OCI-LY7 (cell line): ENCODE measurements around the gene PCYT1B. TPM values are rescaled to one million over a fixed set of nuclear protein-coding genes. Genes with fewer than 3 reads are reported as not detected.

Experiments used
- BruUV-seq: library from RNA; stranded (reverse); fragments of 400-500 nt; replicated peaks from 2 replicates; lab custom pipeline; 2021; lab: Mats Ljungman, UMichigan
- CTCF ChIA-PET: fragments of 300-600 bp; sonication (Branson Sonifier 250); formaldehyde crosslinking; loops from one replicate; lab custom pipeline; 2022; ENCODE audit warnings: antibody characterized with exemption; ENCODE audit not compliant: unreplicated experiment; lab: Charles Lee
- POLR2A ChIA-PET: fragments of 300-600 bp; sonication (Branson Sonifier 250); formaldehyde crosslinking; loops from one replicate; lab custom pipeline; 2022; ENCODE audit warnings: antibody characterized with exemption; lab: Charles Lee
- DNase-seq: peaks from one replicate; pipeline ENCODE4 v3.0.0-alpha.2; 2015; ENCODE audit warnings: low spot score
- H2AFZ ChIP-seq: fragments of 200-600 bp; sonication (generic), shearing (Covaris generic); 2 replicates; pipeline ENCODE4 v1.6.1; 2014; ENCODE audit warnings: mild to moderate bottlenecking, antibody characterized with exemption, low read length, moderate library complexity
- H3K27ac ChIP-seq: fragments of 200-600 bp; sonication (generic); 2 replicates; pipeline ENCODE4 v1.5.1; 2014; ENCODE audit warnings: mixed run types, low read depth, mild to moderate bottlenecking, moderate library complexity, low read length, inconsistent platforms; ENCODE audit not compliant: poor library complexity, severe bottlenecking
- H3K36me3 ChIP-seq: fragments of 200-600 bp; sonication (generic); 2 replicates; pipeline ENCODE4 v1.6.1; 2014; ENCODE audit warnings: mild to moderate bottlenecking, antibody characterized with exemption, low read length, moderate library complexity, mixed read lengths; ENCODE audit not compliant: insufficient read depth
- H3K4me1 ChIP-seq: fragments of 200-600 bp; sonication (generic); 2 replicates; pipeline ENCODE4 v1.5.1; 2014; ENCODE audit warnings: mild to moderate bottlenecking, low read length; ENCODE audit not compliant: insufficient read depth, poor library complexity, severe bottlenecking
- H3K4me2 ChIP-seq: fragments of 200-600 bp; sonication (generic); 2 replicates; pipeline ENCODE4 v1.6.1; 2014; ENCODE audit warnings: mild to moderate bottlenecking, low read length
- H3K4me3 ChIP-seq: fragments of 200-600 bp; sonication (generic); 2 replicates; pipeline ENCODE4 v1.5.1; 2014; ENCODE audit warnings: mild to moderate bottlenecking, low read depth, low read length; ENCODE audit not compliant: poor library complexity, severe bottlenecking
- H3K79me2 ChIP-seq: fragments of 200-600 bp; sonication (generic); 2 replicates; pipeline ENCODE4 v1.6.1; 2016; ENCODE audit warnings: low read depth, mild to moderate bottlenecking, low read length, moderate library complexity, mixed read lengths; ENCODE audit not compliant: insufficient read depth
- H3K9me2 ChIP-seq: fragments of 200-600 bp; sonication (generic); 2 replicates; pipeline ENCODE4 v1.6.1; 2016; ENCODE audit warnings: mild to moderate bottlenecking, low read length, mixed read lengths; ENCODE audit not compliant: insufficient read depth
- H3K9me3 ChIP-seq: fragments of 200-600 bp; sonication (generic); 2 replicates; pipeline ENCODE4 v1.6.1; 2014; ENCODE audit warnings: mild to moderate bottlenecking, mixed run types, low read length, mixed read lengths
- H4K20me1 ChIP-seq: fragments of 200-600 bp; sonication (generic); 2 replicates; pipeline ENCODE4 v1.6.1; 2014; ENCODE audit warnings: mild to moderate bottlenecking, antibody characterized with exemption, low read length, moderate library complexity, mixed read lengths; ENCODE audit not compliant: insufficient read depth
- CTCF ChIP-seq: fragments of 200-600 bp; sonication (generic); conservative IDR thresholded peaks from 2 replicates; pipeline ENCODE4 v1.5.1; 2014; ENCODE audit warnings: mild to moderate bottlenecking, antibody characterized with exemption, low read length, moderate library complexity, mixed read lengths
- EZH2phosphoT487 ChIP-seq: fragments of 200-600 bp; sonication (generic); IDR thresholded peaks from 2 replicates; pipeline ENCODE4 v1.6.1; 2018; ENCODE audit warnings: low read depth, borderline replicate concordance, mild to moderate bottlenecking, mixed run types, antibody characterized with exemption, low read length, moderate library complexity, mixed read lengths
- intact Hi-C: fragments of 100-400 bp; cut with micrococcal nuclease; formaldehyde crosslinking; loops from one replicate; pipeline ENCODE4 v1.10.0; 2022; ENCODE audit not compliant: unreplicated experiment
- total RNA-seq, 2 experiments: library from RNA; depleted of rRNA in 1 of 2; stranded (reverse); fragments of >200 nt in 1 of 2; shearing (Covaris generic) in 1 of 2; gene quantifications; 2 replicates each; pipeline ENCODE4 v1.2.3, GENCODE V29; 2014 to 2022

The PCYT1B gene
- total RNA-seq, 2 experiments from 2014 or later, result not detected

GRCh38 chrX:24550166-24550565 is 97.0 kb downstream of the PCYT1B start:
- no peaks in the 10 kb centered on the region for H3K36me3 ChIP-seq
- intact Hi-C loops, result no loop called here
- no peak overlapping the region for H2AFZ ChIP-seq
- H3K79me2 ChIP-seq, result no peaks in the 10 kb centered on the region
- TF ChIP-seq CTCF, result no peak
- no peak for TF ChIP-seq EZH2phosphoT487
- H4K20me1 ChIP-seq, result no peaks in the 10 kb centered on the region
- no peak overlapping the region for H3K27ac ChIP-seq
- DNase-seq, result no peak
- H3K9me3 ChIP-seq, result no peaks in the 10 kb centered on the region
- no peaks in the 10 kb centered on the region for H3K9me2 ChIP-seq
- H3K4me1 ChIP-seq, result no peaks in the 10 kb centered on the region
- H3K4me2 ChIP-seq, result no peak overlapping the region
- BruUV-seq, result no TSS peak
- H3K4me3 ChIP-seq, result no peak overlapping the region
- CTCF ChIA-PET, result no interaction called here
- POLR2A ChIA-PET, result no interaction called here

GRCh38 chrX:24547961-24548360 is 99.2 kb downstream of the PCYT1B start:
- Histone ChIP-seq H3K4me1 (no peaks in the 10 kb centered on the region), H2AFZ (no peak overlapping the region), H4K20me1 (no peaks in the 10 kb centered on the region), H3K4me3 (no peak overlapping the region), H3K4me2 (no peak overlapping the region), H3K36me3 (no peaks in the 10 kb centered on the region), H3K27ac (no peak overlapping the region), H3K9me3 (no peaks in the 10 kb centered on the region), H3K79me2 (no peaks in the 10 kb centered on the region), H3K9me2 (no peaks in the 10 kb centered on the region)
- CTCF ChIA-PET, result no interaction called here
- no TSS peak for BruUV-seq
- intact Hi-C loops, result no loop called here
- no peak for DNase-seq
- TF ChIP-seq EZH2phosphoT487, result no peak
- no peak for TF ChIP-seq CTCF
- POLR2A ChIA-PET, result no interaction called here

GRCh38 chrX:24542756-24543155 is 104.4 kb downstream of the PCYT1B start:
- H3K4me3 ChIP-seq, result no peak overlapping the region
- no peak overlapping the region for H3K4me2 ChIP-seq
- no peaks in the 10 kb centered on the region for H3K4me1 ChIP-seq
- POLR2A ChIA-PET, result no interaction called here
- H4K20me1 ChIP-seq, result no peaks in the 10 kb centered on the region
- no peaks in the 10 kb centered on the region for H3K9me3 ChIP-seq
- no peaks in the 10 kb centered on the region for H3K36me3 ChIP-seq
- CTCF ChIA-PET, result no interaction called here
- no peak for TF ChIP-seq EZH2phosphoT487
- TF ChIP-seq CTCF, result no peak
- H3K9me2 ChIP-seq, result no peaks in the 10 kb centered on the region
- BruUV-seq, result no TSS peak
- H3K79me2 ChIP-seq, result no peaks in the 10 kb centered on the region
- H3K27ac ChIP-seq, result no peak overlapping the region
- no peak for DNase-seq
- intact Hi-C loops, result no loop called here
- H2AFZ ChIP-seq, result no peak overlapping the region
